Activated gamma-delta T cell treated with Interleukin-2 at 50 U/mL for 16 hours (primary cell): ENCODE data around the gene DENND4B.
"Not testable (repeated sequence)": the region's sequence is repeated elsewhere in the genome, so short reads cannot be mapped to it uniquely, and the experiment has no call there.

Experiments used
- DNase-seq: peaks from one replicate; pipeline ENCODE4 v3.0.0-alpha.2; 2020

Gene DENND4B, protein sequence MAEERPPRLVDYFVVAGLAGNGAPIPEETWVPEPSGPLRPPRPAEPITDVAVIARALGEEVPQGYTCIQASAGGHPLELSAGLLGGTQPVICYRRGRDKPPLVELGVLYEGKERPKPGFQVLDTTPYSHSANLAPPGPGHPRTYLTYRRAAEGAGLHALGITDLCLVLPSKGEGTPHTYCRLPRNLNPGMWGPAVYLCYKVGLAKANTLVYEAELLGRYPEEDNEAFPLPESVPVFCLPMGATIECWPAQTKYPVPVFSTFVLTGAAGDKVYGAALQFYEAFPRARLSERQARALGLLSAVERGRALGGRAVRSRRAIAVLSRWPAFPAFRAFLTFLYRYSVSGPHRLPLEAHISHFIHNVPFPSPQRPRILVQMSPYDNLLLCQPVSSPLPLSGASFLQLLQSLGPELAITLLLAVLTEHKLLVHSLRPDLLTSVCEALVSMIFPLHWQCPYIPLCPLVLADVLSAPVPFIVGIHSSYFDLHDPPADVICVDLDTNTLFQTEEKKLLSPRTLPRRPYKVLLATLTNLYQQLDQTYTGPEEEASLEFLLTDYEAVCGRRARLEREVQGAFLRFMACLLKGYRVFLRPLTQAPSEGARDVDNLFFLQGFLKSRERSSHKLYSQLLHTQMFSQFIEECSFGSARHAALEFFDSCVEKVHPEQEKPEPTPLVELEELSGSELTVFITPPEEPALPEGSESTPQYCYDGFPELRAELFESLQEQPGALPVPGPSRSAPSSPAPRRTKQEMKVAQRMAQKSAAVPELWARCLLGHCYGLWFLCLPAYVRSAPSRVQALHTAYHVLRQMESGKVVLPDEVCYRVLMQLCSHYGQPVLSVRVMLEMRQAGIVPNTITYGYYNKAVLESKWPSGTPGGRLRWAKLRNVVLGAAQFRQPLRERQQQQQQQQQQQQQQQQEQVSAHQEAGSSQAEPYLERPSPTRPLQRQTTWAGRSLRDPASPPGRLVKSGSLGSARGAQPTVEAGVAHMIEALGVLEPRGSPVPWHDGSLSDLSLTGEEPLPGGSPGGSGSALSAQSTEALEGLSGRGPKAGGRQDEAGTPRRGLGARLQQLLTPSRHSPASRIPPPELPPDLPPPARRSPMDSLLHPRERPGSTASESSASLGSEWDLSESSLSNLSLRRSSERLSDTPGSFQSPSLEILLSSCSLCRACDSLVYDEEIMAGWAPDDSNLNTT (N-terminal part only)

DNA sequence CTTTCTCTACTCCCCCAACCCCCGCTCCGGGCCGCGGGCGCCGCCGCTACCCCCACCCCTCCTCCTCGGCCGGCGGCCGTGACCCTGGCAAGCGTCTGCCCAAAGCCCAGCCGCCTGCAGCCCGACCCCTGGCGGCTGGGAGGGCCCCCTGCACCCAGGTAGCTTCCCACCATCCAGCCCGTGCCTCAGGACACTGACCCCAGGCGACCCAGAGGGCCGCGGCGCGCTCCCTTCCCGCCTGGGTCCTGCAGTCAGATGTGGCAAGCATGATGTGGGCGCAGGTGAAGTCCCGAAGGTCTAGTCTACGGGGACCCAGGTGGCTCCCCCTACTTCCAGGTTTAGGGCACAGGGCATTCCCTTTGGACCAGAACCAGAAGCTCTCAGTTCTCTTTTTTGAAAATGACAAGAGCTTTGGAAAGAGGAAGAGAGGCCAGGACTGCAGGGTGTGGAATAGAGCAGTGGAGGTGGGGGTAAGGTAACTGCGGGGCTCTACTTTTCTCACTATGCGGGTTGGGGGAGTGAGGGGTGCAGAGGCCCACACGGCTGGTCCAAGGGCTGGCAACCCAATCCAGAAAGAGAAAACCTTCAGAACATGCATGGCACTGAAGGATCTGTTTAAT is at the start of gene DENND4B:
Gene DENND4B, minus strand, starts transcription at position 97 of the 620 bp plus-strand sequence. CDS start 2,344 bp downstream, outside the sequence.
- peak; percentile 67 for DNase-seq

DNA sequence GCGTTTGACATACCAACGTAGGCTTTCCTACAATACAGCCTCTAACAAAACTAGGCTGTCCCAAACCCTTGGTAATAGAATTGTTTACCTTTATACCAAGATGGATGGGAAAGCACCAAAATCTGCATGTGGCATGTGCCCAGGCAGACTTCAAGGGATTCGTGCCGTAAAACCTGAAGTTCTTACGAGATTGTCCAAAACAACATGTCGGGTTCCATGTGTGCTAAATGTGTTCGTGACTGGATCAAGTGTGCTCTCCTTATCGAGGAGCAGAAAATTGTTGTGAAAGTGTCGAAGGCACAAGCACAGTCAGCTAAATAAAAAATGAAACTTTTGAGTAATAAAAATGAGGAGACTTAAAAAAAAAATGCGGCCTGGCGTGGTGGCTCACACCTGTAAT is 49.1 kb upstream of the DENND4B start:
- no peak for DNase-seq

DNA sequence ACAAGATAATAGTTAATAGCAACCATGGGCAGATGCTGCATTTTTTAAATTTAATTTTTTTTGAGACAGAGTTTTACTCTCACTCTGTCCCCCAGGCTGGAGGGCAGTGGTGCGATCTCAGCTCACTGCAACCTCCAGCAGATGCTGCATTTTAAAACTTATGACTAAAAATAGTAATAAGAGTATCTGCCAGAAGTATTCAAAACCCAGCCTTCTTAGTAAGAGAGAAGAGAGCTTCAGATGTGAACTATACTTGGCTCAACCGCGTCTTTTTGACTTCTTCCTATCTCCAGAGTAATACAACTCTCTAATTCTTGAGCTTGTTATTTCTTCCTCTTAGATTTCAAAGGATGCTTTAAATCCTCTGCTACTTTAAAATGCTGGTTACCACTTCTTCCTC is 48.7 kb upstream of the DENND4B start:
- DNase-seq, result no peak

DNA sequence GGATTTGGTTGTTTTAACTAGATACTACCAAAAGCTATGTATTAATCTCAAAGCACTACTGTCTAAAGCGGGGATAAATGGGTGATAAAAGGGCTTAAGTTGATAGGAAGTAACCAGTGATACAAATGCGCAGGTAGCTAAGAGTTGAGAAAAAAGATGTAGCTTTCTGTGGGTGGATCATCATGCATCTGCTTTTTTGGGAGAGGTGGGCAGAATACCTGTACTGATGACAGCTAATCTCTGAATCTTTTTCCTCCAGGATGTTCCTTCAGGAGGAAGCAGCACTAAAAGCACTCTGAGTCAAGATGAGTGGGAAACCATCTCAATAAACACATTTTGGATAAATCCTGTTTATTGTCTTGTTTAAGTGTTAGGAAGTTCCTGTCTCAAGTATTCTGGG is 45.3 kb upstream of the DENND4B start:
- DNase-seq, result no peak

DNA sequence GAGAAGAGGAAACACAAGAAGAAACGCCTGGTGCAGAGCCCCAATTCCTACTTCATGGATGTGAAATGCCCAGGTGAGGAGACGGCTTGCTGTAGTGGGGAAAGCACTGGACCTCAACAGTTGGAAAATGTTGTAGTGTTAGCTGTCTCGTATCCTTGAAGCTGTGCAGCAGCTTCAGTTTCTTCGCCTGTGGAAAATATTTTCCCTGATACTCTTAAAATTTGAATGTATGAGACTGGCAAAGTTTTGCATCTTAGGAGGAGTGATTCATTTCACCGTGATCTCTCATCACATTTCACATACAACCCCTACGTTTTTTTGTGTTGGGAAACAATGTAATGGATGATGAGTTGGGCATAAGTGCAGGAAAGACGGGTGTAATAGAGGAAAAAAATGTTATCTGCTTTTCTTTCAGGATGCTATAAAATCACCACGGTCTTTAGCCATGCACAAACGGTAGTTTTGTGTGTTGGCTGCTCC is 44.7 kb upstream of the DENND4B start:
- DNase-seq, result no peak

DNA sequence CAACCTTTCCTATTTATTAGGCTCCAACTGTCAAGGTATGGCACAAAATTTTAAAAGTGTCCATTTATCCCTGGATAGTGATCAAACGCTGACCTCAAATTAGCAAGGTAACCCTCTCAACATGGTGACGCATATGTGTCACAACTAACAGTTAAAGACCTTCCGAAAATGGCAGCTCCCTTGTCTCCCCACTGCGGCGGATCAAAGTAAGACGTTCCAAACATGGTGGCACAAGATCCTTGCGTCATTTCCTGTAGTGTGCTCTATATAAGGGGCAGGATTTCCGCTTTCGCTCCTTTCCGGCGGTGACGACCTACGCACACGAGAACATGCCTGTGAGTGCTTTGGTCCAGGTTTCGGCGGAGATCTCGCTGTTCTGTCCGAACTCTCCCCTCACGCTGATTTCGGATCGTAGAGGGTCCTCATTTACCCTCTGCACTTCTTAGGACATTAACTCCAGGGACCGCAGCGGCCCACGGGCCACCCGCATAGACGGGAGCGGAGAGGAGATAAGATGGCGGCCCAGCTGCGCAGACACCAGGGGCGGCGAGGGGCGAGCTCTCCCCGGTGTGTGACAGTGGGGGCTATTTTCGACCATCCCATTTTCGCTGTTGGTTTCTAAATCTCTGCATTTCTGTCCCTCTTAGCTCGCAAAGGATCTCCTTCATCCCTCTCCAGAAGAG is 44.1 kb upstream of the DENND4B start, which contains the start of gene RPS27:
Gene RPS27, plus strand, starts transcription at position 295 of the 683 bp plus-strand sequence. Its CDS starts 35 bp downstream, at position 330.
- peak; percentile 85 for DNase-seq

DNA sequence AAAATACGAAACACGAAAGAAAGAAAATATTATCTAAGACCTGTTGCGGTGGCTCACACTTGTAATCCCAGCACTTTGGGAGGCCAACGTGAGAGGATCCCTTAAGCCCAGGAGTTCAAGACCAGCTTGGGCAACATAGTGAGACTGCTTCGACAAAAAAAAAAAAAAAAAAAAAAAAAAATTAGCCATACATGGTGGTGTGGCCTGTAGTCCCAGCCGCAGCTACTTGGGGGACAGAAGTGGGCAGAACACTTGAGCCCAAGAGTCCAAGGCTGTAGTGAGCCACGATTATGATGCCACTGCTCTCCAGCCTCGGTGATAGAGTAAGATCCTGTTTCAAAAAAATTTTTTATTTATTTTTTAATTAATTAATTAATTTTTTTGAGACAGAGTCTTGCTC is 41.1 kb upstream of the DENND4B start:
- DNase-seq, result no peak

DNA sequence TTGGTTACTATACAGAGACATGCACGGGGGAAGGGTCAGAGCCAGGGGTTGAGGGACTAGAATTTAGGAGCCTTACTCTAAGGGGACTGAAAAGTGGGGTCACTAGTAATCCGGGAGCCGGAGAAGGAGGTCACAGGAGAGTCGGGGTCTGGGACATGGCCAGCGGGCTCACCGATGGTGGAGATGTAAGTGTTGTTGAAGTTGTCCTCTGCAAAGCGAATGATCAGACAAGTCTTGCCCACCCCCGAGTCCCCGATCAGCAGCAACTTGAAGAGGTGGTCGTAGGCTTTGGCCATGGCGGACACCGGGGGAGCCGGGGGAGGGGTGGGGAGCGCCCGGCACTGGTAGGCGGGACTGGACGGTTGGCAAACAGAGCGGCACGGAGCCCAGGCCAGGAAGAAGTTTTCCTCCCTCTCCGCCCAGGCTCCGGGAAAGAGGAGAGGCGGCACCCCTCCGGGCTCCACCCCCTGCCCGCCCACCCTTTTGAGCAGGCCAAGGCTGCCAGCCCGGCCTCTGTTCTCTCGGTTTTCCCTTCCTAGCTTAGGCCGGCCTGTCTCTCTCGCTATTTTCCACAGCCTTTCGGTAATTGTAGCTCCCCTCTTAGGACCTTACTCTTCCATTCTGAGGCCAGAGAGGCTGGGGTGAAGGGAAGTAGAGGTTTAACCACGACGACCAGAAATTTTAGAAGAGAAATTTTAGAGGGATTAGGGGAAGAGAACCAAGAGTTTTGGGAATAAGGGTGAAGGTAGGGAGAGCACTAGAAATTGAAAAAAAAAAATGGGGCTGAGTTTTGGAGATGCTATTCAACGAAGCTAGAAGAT is 39.6 kb upstream of the DENND4B start, which contains the start of gene RAB13:
Gene RAB13, minus strand, starts transcription at position 399 of the 821 bp plus-strand sequence. Its CDS starts 103 bp downstream, at position 296.
- DNase-seq, result no peak

DNA sequence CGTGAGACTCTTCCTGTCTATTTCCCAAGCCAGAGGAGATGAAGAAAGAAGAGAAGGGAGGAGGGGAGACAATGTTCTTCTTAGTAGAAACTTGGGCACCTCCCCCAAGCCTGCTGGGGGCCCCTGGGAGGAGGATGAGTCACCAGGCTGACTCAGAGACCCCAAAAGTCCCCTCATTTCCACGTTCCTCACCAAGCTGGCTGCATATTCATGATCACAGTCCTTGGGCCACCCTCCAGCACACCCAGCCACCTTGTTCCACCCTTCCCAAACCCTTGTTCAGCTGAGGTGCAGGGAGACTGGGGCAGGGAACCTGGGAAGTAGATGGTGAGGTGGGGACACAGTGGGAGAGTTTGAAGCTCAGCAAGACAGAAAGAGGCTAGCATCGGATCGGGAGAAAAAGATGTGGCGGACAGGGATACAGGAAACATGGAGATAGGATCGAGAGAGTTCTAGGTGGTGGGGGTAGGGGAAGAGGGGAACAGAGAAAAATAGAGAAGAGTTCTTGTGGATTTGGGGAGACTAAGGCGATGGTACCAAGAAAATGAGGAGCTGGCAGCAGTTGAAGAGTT is 38.9 kb upstream of the DENND4B start:
- DNase-seq, result no peak

DNA sequence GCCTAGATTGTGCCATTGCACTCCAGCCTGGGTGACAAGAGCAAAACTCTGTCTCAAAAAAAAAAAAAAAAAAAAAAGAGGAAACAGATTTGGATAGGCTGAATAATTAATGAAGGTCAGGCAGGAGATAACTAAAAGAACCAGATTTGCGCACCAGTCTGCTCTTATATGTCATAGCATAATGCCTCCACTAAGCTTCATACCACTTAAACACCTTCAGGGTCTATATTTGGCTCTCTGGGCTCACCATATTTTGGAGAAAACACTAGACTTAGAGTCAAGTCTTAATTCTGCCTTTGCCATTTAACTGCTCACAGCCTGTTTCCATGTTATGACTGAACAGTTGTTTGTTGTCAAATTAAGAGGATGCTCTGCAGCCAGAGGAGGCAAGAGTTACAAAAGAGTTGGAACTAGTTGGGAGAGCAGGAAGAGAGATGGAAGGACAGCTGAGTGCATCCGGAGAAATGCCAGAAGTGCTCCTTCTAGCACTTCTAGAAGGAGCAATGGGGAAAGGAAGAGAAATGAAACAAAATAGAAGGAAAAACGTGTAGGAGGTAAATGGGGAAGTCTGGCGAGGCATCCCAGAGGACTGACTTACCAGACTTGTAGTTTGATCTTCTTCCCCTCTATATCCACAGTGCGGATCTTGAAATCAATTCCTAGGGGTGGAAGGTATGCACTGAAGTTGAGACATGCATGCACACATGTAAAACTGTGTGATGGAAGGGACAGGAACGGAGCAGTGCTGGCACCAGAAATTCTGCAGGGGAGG is 37.8 kb upstream of the DENND4B start:
- no peak for DNase-seq

DNA sequence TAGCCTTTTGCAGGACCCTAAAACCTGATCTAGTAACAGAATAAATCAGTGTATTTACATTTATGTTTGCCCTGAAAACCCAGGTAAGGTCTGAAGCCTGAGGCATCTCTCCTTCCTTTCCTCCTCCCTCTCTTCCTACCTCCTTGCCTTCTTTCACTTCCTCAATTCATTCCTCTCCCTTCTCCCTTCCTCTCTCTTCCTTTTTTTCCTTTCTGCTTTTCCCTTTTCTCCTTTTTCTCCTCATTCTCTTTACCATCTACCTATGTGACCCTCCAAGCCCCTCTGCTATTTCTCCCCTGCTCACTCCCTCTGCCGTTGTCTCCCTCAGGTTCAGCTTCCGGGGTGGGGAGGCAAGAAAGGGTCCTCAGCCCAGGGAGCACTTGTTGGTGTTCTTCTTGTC is 35.2 kb upstream of the DENND4B start:
- DNase-seq, result not testable (repeated sequence)

DNA sequence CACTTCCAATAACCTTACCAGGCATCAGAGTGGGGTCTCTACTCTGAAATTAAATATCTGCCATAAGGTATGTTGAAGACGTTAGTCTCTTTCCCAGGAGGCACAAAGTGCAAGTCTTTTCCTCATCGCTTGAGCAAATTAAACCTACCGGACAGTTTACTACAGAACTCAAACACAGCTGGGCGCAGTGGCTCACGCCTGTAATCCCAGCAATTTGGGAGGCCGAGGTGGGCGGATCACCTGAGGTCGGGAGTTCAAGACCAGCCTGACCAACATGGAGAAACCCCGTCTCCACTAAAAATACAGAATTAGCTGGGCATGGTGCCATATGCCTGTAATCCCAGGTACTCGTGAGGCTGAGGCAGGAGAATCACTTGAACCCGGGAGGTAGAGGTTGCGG is 32.6 kb upstream of the DENND4B start:
- not testable (repeated sequence) for DNase-seq

DNA sequence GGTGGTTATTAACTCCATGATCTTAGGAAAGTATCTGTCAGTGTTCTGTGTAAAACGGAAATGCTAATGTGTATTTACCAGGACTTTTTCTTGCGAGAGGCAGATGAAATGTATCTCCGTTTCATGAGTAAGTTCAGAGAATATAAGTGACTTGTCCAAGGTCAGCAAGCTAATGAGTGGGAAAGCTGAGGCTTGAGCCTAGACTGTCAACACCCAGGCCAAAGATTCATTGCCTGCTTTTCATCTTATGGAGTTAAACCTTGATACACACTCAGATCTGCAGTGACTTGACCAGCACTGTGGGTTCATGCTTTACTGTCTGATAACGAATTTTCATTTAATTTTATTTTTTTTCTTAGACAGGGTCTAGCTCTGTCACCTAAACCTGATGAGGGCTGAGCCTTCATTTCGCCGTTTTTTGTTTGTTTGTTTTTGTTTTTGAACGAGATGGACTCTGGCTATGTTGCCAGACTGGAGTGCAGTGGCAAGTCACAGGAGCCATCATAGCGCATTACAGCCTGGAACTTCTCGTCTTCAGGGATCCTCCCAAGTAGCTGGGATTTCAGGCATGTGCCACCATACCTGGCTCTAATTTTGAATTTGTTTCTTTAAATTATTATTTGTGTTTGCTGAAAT is 31.9 kb upstream of the DENND4B start:
- no peak for DNase-seq

DNA sequence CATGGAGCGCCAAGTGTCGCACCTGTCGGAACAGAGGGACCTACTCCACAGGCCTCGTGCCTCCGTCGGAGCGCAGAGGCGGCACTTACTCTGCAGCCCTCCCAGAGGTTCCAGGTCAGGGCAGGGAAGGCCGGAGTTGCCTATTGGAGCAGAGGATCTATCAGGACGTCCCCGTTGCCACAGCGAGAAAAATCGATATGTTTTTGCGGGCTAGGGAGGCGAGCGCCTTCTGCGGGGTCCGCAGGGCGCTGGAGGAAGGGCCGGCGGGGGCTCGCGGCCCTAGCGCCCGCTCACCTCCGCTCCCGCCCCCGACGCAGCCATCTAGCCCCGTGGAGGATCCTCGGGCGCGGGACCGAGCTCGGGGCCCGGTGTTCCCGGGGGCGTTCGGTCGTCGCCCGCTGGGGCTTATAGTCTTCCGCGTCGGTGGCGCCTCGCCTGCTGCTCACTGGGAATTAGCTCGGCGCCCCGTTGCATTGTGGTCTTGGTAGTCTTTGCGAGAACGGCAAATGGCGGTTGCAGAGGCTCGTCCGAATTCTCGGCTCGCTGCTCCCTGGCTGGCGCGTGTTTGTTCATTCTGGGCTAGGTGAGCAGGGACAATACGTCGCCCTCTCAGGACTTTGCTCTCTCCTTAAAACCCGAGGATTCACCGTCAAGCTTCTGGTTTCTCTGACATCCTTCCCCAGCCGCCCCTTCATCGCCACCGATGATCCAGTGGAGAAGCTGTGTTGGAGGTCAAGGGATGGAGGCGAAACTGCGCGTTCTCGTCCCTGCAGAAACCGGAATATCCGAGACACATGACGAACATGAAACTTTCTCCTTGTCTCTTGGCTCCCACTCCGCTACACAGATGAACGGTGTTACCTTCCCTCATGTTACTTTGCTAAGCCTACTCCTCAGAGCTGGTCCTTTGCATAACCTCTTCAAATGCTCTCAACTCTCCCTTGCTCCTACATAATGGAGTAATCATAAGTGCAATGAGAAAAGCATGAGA is 31.0 kb upstream of the DENND4B start, which contains the start of gene JTB:
Gene JTB, minus strand, starts transcription at position 425 of the 991 bp plus-strand sequence. Its CDS starts 422 bp downstream, at position 3.
- peak; percentile 78 for DNase-seq

DNA sequence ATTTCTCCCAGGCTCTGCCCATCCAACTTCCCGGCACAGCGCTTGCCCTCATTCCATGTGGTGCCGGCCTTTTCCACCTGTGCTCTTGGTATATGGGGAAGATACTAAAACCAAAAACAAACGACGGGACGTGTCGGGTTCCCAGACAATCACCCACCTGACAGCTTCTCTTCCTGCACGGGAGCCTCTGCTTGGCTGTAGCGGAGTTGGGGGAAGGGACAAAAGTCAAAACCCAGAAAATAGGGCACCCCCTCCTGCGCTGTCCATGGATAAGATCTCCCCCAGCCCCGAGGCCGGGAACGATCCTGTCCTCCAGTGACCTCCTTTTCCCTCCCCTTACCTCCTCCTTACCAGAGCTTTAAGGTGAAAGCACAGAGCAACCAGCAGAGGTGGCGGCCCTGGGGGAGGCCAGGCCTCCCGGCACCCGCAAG is 30.3 kb upstream of the DENND4B start:
- DNase-seq, result no peak

DNA sequence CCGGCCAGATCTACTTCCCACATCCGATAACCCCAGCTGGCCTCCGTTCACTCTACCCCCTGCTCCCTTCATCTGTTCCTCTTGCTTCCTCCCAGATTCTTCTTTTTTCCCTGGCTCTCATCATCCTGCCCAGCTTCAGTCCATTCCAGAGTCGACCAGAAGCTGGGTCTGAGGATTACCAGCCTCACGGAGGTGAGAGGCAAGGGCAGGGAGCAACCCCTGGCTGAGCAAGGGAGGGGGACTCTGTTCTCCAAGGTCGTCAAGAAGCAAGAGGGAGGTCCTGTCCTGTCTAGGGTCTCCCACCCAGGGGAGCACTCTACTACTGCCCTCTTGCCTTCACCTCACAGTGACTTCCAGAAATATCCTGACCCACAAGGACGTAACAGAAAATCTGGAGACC is 27.0 kb upstream of the DENND4B start:
- DNase-seq, result no peak

DNA sequence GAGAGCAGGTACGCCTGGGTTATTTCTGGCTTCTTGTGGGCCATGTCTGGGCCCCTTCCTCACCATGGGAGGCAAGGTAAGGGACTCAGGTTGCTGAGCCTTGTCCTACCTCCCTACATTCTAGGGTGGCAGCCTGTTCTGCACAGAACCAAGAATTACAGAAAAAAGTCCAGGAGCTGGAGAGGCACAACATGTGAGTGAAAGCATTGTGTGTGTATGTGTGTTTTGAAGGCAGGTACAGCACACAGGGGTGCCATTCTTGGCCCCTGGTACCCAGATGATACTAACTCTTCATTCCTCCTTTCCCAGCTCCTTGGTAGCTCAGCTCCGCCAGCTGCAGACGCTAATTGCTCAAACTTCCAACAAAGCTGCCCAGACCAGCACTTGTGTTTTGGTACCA is 26.6 kb upstream of the DENND4B start:
- no peak for DNase-seq

DNA sequence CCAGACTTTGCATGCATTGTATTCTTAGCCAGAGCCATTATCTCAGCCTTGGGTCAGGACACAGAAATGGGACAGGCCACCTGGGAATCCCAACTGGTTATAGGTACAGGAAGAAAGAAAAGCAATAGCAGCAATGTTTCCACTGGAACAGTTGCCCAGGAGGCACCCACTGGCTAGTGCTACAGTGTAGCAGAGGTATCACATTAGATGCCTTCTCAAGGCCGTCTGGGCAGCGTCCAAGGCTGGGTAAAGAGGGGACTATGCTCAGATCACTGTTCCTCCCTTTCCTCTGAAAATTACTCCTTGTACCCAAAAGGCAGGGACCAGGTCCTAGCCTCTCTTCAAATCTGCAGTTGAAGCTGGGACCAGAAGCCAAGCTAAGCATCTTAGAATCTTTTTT is 23.8 kb upstream of the DENND4B start:
- no peak for DNase-seq
